Endothelial cell of umbilical vein (primary cell): ENCODE data around the gene WDR7. TPM values are rescaled to one million over a fixed set of nuclear protein-coding genes. Genes with fewer than 3 reads are reported as not detected.

Experiments used
- BruUV-seq: library from RNA; stranded (reverse); fragments of 400-500 nt; replicated peaks from 2 replicates; lab custom pipeline; 2021; lab: Mats Ljungman, UMichigan
- CTCF ChIA-PET: fragments of 300-600, 350-600 bp; sonication (Branson Sonifier 250); formaldehyde crosslinking; loops from one replicate; lab custom pipeline; 2021; ENCODE audit warnings: antibody characterized with exemption, inconsistent platforms; lab: Charles Lee
- POLR2A ChIA-PET: fragments of 300-600, 350-600 bp; sonication (Branson Sonifier 250); formaldehyde crosslinking; loops from one replicate; lab custom pipeline; 2021; ENCODE audit warnings: antibody characterized with exemption, inconsistent platforms; lab: Charles Lee
- DNase-seq: peaks from one replicate; pipeline ENCODE4 v3.0.0-alpha.2; 2011; ENCODE audit warnings: low read depth, low spot score
- FAIRE-seq: peaks from 2 replicates; lab custom pipeline; 2011; peaks lifted over from hg19 to GRCh38; lab: Jason Lieb, UNC
- H2AFZ ChIP-seq: 2 replicates; pipeline ENCODE4 v1.6.0; 2012; ENCODE audit warnings: low read depth, low read length, control low read depth, inconsistent platforms
- H3K27ac ChIP-seq: 2 replicates; pipeline ENCODE4 v1.5.1; 2011; ENCODE audit warnings: low read depth, mild to moderate bottlenecking, control low read depth, low read length, moderate library complexity; ENCODE audit not compliant: insufficient read depth
- H3K27me3 ChIP-seq, 2 experiments: 2 replicates each; pipeline versions ENCODE4 v1.6.0 to v1.6.1; 2011; ENCODE audit warnings: low read length in 2 of 2, mixed read lengths in 1 of 2; ENCODE audit not compliant: control insufficient read depth in 2 of 2, insufficient read depth in 2 of 2
- H3K36me3 ChIP-seq, 2 experiments: 2 replicates in 1 of 2; 3 replicates in 1 of 2; pipeline ENCODE4 v1.5.1; 2011; ENCODE audit warnings: low read length in 2 of 2, mild to moderate bottlenecking in 1 of 2, moderate library complexity in 1 of 2; ENCODE audit not compliant: control insufficient read depth in 2 of 2, insufficient read depth in 2 of 2; ENCODE audit errors: extremely low read depth in 1 of 2
- H3K4me1 ChIP-seq: 3 replicates; pipeline ENCODE4 v1.5.1; 2011; ENCODE audit warnings: mild to moderate bottlenecking, low read length; ENCODE audit not compliant: control insufficient read depth, insufficient read depth; ENCODE audit errors: extremely low read depth
- H3K4me2 ChIP-seq: 2 replicates; pipeline ENCODE4 v1.6.1; 2011; ENCODE audit warnings: low read length, control low read depth, mixed read lengths; ENCODE audit not compliant: insufficient read depth
- H3K4me3 ChIP-seq, 3 experiments: fragments of 200-600 bp in 1 of 3; sonication (generic), shearing (Covaris generic) in 1 of 3; replicated peaks in 1 of 3; 2 replicates each; pipeline ENCODE4 v1.5.1; 2011 to 2016; ENCODE audit warnings: control low read depth in 3 of 3, low read length in 3 of 3, mild to moderate bottlenecking in 2 of 3, inconsistent platforms in 1 of 3, low read depth in 1 of 3, moderate library complexity in 1 of 3; ENCODE audit not compliant: insufficient read depth in 1 of 3
- H3K79me2 ChIP-seq: 2 replicates; pipeline ENCODE4 v1.6.0; 2012; ENCODE audit warnings: low read length, inconsistent platforms; ENCODE audit not compliant: control insufficient read depth, insufficient read depth
- H3K9ac ChIP-seq: replicated peaks from 2 replicates; pipeline ENCODE3; 2011; ENCODE audit warnings: low read length, control low read depth; ENCODE audit not compliant: insufficient read depth; ENCODE audit errors: extremely low read depth
- H3K9me1 ChIP-seq: replicated peaks from 3 replicates; pipeline ENCODE4 v1.6.0; 2011; ENCODE audit warnings: mild to moderate bottlenecking, low read length; ENCODE audit not compliant: control insufficient read depth, insufficient read depth; ENCODE audit errors: extremely low read depth
- H3K9me3 ChIP-seq: replicated peaks from 2 replicates; pipeline ENCODE4 v1.5.1; 2012; ENCODE audit warnings: low read length, inconsistent platforms; ENCODE audit not compliant: control insufficient read depth, insufficient read depth
- H4K20me1 ChIP-seq: replicated peaks from 2 replicates; pipeline ENCODE3; 2011; ENCODE audit warnings: mild to moderate bottlenecking, low read length; ENCODE audit not compliant: control insufficient read depth, insufficient read depth; ENCODE audit errors: extremely low read depth
- EZH2 ChIP-seq: IDR thresholded peaks from 2 replicates; pipeline ENCODE4 v1.6.1; 2012; ENCODE audit warnings: borderline replicate concordance, low read depth, mild to moderate bottlenecking, moderate library complexity, low read length, inconsistent platforms; ENCODE audit not compliant: severe bottlenecking
- GATA2 ChIP-seq: IDR thresholded peaks from 2 replicates; pipeline ENCODE4 v1.7.0; 2011; ENCODE audit warnings: low read depth, mild to moderate bottlenecking, moderate library complexity, mixed read lengths, low read length; ENCODE audit not compliant: insufficient read length, insufficient read depth
- JUN ChIP-seq: IDR thresholded peaks from 2 replicates; pipeline ENCODE4 v1.6.1; 2011; ENCODE audit warnings: borderline replicate concordance, low read depth; ENCODE audit not compliant: insufficient read length, insufficient read depth
- POLR2A ChIP-seq: IDR thresholded peaks from 2 replicates; pipeline ENCODE4 v1.6.1; 2012; ENCODE audit warnings: low read depth, mild to moderate bottlenecking, control low read depth, low read length
- POLR2AphosphoS5 ChIP-seq: IDR thresholded peaks from 2 replicates; pipeline ENCODE4 v1.6.1; 2012; ENCODE audit warnings: low read depth, mild to moderate bottlenecking, control low read depth, low read length, moderate library complexity; ENCODE audit not compliant: insufficient read depth
- dilution Hi-C: fragments of 300-500 bp; cut with MboI; formaldehyde crosslinking; loops from one replicate; pipeline ENCODE4 v1.15.0; 2019; ENCODE audit warnings: low sequenced_read_pairs; ENCODE audit not compliant: extremely low pct_ligation_motif_present
- intact Hi-C: fragments of 100-400 bp; cut with micrococcal nuclease; formaldehyde crosslinking; loops from one replicate; pipeline ENCODE4 v1.10.0; 2022
- polyA plus RNA-seq, 4 experiments: library from polyadenylated mRNA; depleted of rRNA in 3 of 4; stranded (reverse) in 3 of 4; unstranded in 1 of 4; fragments of >200 nt; gene quantifications; 2 replicates each; pipeline versions ENCODE4 v1.2.1 to v1.2.3, GENCODE V29; 2011 to 2012; ENCODE audit warnings: missing spikeins in 1 of 4
- total RNA-seq: library from RNA; stranded (reverse); gene quantifications from 2 replicates; pipeline ENCODE4 v1.2.3, GENCODE V29; 2021
- TF ChIP-seq, protein P1 (sequence below): IDR thresholded peaks from 2 replicates; pipeline ENCODE4 v1.6.1; 2011; ENCODE audit not compliant: insufficient read depth, insufficient read length
- TF ChIP-seq, protein P2 (sequence below), 2 donors: IDR thresholded peaks; 1 replicate in 1 of 2; 2 replicates in 1 of 2; pipeline ENCODE4 v1.5.1; 2011; ENCODE audit warnings: low read length in 2 of 2, mild to moderate bottlenecking in 2 of 2, moderate library complexity in 2 of 2, control low read depth in 1 of 2, inconsistent platforms in 1 of 2, low read depth in 1 of 2; ENCODE audit not compliant: insufficient read depth in 1 of 2; ENCODE audit errors: extremely low read depth in 1 of 2

WDR7 gene
- total and polyA plus RNA-seq, 2 donors (not counting 3 experiments of a cell fraction or from before 2014, with no cell fraction given) = 5.9 to 19.0 TPM

DNA sequence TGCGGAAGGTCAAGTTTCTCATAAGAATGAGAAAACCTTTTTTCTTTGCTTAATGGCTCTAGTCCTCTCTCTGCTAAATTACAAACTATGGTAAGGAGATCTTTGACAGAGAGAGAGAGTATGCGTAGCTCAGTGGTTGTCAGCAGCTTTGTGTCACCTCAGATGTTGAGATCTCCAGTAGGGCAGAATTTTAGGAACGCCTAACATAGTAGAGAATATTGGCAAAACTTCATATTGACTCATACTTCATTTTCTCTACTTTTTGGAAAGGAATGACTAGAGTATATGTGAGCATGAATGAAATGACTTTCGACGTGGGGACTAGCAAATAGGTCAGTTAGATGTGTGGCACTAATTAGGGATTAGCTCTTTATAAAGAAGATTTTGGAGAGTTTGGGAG, 64.0 kb downstream of the WDR7 start:
- no peaks in the 10 kb centered on the region for H3K27me3 ChIP-seq
- H3K9ac ChIP-seq = no peak overlapping the region
- H3K36me3 ChIP-seq = no peaks in the 10 kb centered on the region
- DNase-seq = no peak
- no peak overlapping the region for H3K4me3 ChIP-seq
- ChIA-PET POLR2A (no interaction called here), CTCF (interaction anchor here (1.1 to 1.6 kb wide), 2 partner anchors 11 to 12 kb away, joined by 3 to 5 read pairs; no protein-coding TSS in a partner anchor)
- dilution Hi-C loops (no loop called here), intact Hi-C loops (no loop called here)
- H2AFZ ChIP-seq = no peak overlapping the region
- no peaks in the 10 kb centered on the region for H3K4me1 ChIP-seq
- H3K4me2 ChIP-seq = no peak overlapping the region
- no peaks in the 10 kb centered on the region for H3K9me3 ChIP-seq
- BruUV-seq = no TSS peak
- no peaks in the 10 kb centered on the region for H3K9me1 ChIP-seq
- FAIRE-seq = no peak
- no peaks in the 10 kb centered on the region for H3K79me2 ChIP-seq
- TF ChIP-seq, protein P1, sequence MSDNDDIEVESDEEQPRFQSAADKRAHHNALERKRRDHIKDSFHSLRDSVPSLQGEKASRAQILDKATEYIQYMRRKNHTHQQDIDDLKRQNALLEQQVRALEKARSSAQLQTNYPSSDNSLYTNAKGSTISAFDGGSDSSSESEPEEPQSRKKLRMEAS = no peak
- TF ChIP-seq EZH2 = no peak
- TF ChIP-seq, protein P2, sequence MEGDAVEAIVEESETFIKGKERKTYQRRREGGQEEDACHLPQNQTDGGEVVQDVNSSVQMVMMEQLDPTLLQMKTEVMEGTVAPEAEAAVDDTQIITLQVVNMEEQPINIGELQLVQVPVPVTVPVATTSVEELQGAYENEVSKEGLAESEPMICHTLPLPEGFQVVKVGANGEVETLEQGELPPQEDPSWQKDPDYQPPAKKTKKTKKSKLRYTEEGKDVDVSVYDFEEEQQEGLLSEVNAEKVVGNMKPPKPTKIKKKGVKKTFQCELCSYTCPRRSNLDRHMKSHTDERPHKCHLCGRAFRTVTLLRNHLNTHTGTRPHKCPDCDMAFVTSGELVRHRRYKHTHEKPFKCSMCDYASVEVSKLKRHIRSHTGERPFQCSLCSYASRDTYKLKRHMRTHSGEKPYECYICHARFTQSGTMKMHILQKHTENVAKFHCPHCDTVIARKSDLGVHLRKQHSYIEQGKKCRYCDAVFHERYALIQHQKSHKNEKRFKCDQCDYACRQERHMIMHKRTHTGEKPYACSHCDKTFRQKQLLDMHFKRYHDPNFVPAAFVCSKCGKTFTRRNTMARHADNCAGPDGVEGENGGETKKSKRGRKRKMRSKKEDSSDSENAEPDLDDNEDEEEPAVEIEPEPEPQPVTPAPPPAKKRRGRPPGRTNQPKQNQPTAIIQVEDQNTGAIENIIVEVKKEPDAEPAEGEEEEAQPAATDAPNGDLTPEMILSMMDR (IDR thresholded peaks at IDR 0.05; ENCODE audit: extremely low read depth in 1 of 2, insufficient read depth in 1 of 2, low read depth in 1 of 2, low read length in 2 of 2) = no peak
- TF ChIP-seq POLR2AphosphoS5 = no peak
- TF ChIP-seq POLR2A = no peak
- TF ChIP-seq JUN = no peak
- TF ChIP-seq GATA2 = no peak
- no peak overlapping the region for H3K27ac ChIP-seq
- H4K20me1 ChIP-seq = no peaks in the 10 kb centered on the region
